GM12878 (cell line): ENCODE data around the gene CFDP1. TPM values are rescaled to one million over a fixed set of nuclear protein-coding genes. Genes with fewer than 3 reads are reported as not detected.

ENCODE experiments used
- ATAC-seq: fragments of 200-7000 bp; cut with Tn5 transposase; 3 replicates; pipeline ENCODE4 v1.9.1; 2020; ENCODE audit warnings: mild to moderate bottlenecking, moderate library complexity
- BruUV-seq: library from RNA; stranded (reverse); fragments of 400-500 nt; replicated peaks from 2 replicates; lab custom pipeline; 2021; lab: Mats Ljungman, UMichigan
- CTCF ChIA-PET: fragments of 300-600 bp; sonication (Branson Sonifier 250); formaldehyde crosslinking; extraction: SDS; loops from one replicate; lab custom pipeline; 2021; ENCODE audit warnings: inconsistent platforms; lab: Yijun Ruan, JAX
- POLR2A ChIA-PET: fragments of 350-600 bp; formaldehyde crosslinking; extraction: SDS; loops from one replicate; lab custom pipeline; 2021; ENCODE audit warnings: inconsistent platforms; lab: Charles Lee
- RAD21 ChIA-PET: fragments of 300-600 bp; sonication (Branson Sonifier 250); formaldehyde crosslinking; loops from one replicate; lab custom pipeline; 2023; ENCODE audit warnings: antibody characterized with exemption; ENCODE audit not compliant: unreplicated experiment; lab: Charles Lee
- SMC1A ChIA-PET: fragments of 300-600 bp; sonication (Branson Sonifier 250); formaldehyde crosslinking; loops from one replicate; lab custom pipeline; 2023; ENCODE audit not compliant: unreplicated experiment, uncharacterized antibody; lab: Charles Lee
- DNase-seq: peaks from one replicate; pipeline ENCODE4 v3.0.0-alpha.2; 2011; ENCODE audit warnings: low read depth, low spot score
- FAIRE-seq: peaks from 3 replicates; lab custom pipeline; 2011; peaks lifted over from hg19 to GRCh38; lab: Jason Lieb, UNC
- H2AFZ ChIP-seq: 2 replicates; pipeline ENCODE4 v1.6.0; 2011; ENCODE audit warnings: low read depth, low read length, control low read depth; ENCODE audit not compliant: control insufficient read depth
- H3K27ac ChIP-seq: 2 replicates; pipeline ENCODE4 v1.5.1; 2011; ENCODE audit warnings: control low read depth; ENCODE audit not compliant: control insufficient read depth, insufficient read depth
- H3K27me3 ChIP-seq, 2 experiments: replicated peaks in 1 of 2; 2 replicates each; pipeline versions ENCODE4 v1.6.0 to v1.6.1; 2011; ENCODE audit warnings: low read length in 1 of 2; ENCODE audit not compliant: control insufficient read depth in 2 of 2, insufficient read depth in 2 of 2
- H3K36me3 ChIP-seq, 2 experiments: 2 replicates each; pipeline ENCODE4 v1.5.1; 2011; ENCODE audit warnings: low read length in 1 of 2; ENCODE audit not compliant: control insufficient read depth in 2 of 2, insufficient read depth in 2 of 2
- H3K4me1 ChIP-seq: 2 replicates; pipeline ENCODE4 v1.6.1; 2011; ENCODE audit warnings: mild to moderate bottlenecking, low read length, moderate library complexity, mixed read lengths; ENCODE audit not compliant: control insufficient read depth, insufficient read depth
- H3K4me2 ChIP-seq: 2 replicates; pipeline ENCODE4 v1.6.0; 2011; ENCODE audit warnings: control low read depth; ENCODE audit not compliant: control insufficient read depth, insufficient read depth
- H3K4me3 ChIP-seq: fragments of 200-600 bp; sonication (generic); 2 replicates; pipeline ENCODE4 v1.5.1; 2016
- H3K79me2 ChIP-seq: 2 replicates; pipeline ENCODE4 v1.6.0; 2011; ENCODE audit warnings: low read length; ENCODE audit not compliant: control insufficient read depth, insufficient read depth
- H3K9ac ChIP-seq: 2 replicates; pipeline ENCODE4 v1.8.0; 2011; ENCODE audit warnings: low read length, control low read depth, mixed read lengths; ENCODE audit not compliant: control insufficient read depth, insufficient read depth
- H3K9me3 ChIP-seq: replicated peaks from 3 replicates; pipeline ENCODE4 v1.5.1; 2011; ENCODE audit warnings: mild to moderate bottlenecking, low read length; ENCODE audit not compliant: control insufficient read depth, insufficient read depth
- H4K20me1 ChIP-seq: 2 replicates; pipeline ENCODE4 v1.6.0; 2011; ENCODE audit not compliant: control insufficient read depth, insufficient read depth
- BMI1 ChIP-seq: fragments of 450-650 bp; IDR thresholded peaks from 2 replicates; pipeline ENCODE4 v1.6.1; 2016; ENCODE audit warnings: mild to moderate bottlenecking, moderate library complexity, borderline replicate concordance
- CBX5 ChIP-seq: sonication (generic); IDR thresholded peaks from 2 replicates; pipeline ENCODE4 v1.6.1; 2016; ENCODE audit warnings: low read depth, moderate library complexity, mild to moderate bottlenecking, inconsistent platforms
- FOS ChIP-seq: IDR thresholded peaks from 3 replicates; pipeline ENCODE4 v1.6.1; 2011; ENCODE audit warnings: borderline replicate concordance; ENCODE audit not compliant: insufficient read length; ENCODE audit errors: extremely low read depth
- GATAD2B ChIP-seq: fragments of 450-650 bp; conservative IDR thresholded peaks from 2 replicates; pipeline ENCODE4 v1.6.1; 2017; ENCODE audit warnings: low read depth, mild to moderate bottlenecking, moderate library complexity
- HDGF ChIP-seq: fragments of 450-650 bp; IDR thresholded peaks from 2 replicates; pipeline ENCODE4 v1.6.1; 2016; ENCODE audit warnings: antibody characterized with exemption
- IKZF2 ChIP-seq, 2 experiments: fragments of 450-650 bp; IDR thresholded peaks; 2 replicates each; pipeline ENCODE4 v1.6.1; 2017; ENCODE audit warnings: mild to moderate bottlenecking in 2 of 2, moderate library complexity in 2 of 2
- IRF3 ChIP-seq: fragments of 450-650 bp; IDR thresholded peaks from 2 replicates; pipeline ENCODE4 v1.6.1; 2014; ENCODE audit warnings: mild to moderate bottlenecking
- KDM1A ChIP-seq: fragments of 200-600 bp; sonication (generic); IDR thresholded peaks from 2 replicates; pipeline ENCODE4 v1.6.1; 2016; ENCODE audit warnings: borderline replicate concordance
- KLF5 ChIP-seq: fragments of 450-650 bp; IDR thresholded peaks from 2 replicates; pipeline ENCODE4 v1.6.1; 2014; ENCODE audit warnings: mild to moderate bottlenecking; ENCODE audit not compliant: partially characterized antibody
- MLLT1 ChIP-seq: fragments of 450-650 bp; IDR thresholded peaks from 2 replicates; pipeline ENCODE4 v1.6.1; 2016; ENCODE audit warnings: mild to moderate bottlenecking
- MYB ChIP-seq: fragments of 150-350 bp; IDR thresholded peaks from 2 replicates; pipeline ENCODE4 v1.6.1; 2014; ENCODE audit warnings: mild to moderate bottlenecking, low read depth, low read length, borderline replicate concordance
- SMAD1 ChIP-seq: fragments of 450-650 bp; IDR thresholded peaks from 2 replicates; pipeline ENCODE4 v1.6.1; 2018; ENCODE audit warnings: mild to moderate bottlenecking, low read depth; ENCODE audit not compliant: partially characterized antibody
- SRF ChIP-seq, 2 experiments: IDR thresholded peaks; 2 replicates each; pipeline ENCODE4 v1.6.1; 2011; ENCODE audit warnings: low read depth in 2 of 2, low read length in 2 of 2, mild to moderate bottlenecking in 1 of 2, moderate library complexity in 1 of 2
- WGBS: methylation state at CpG from one replicate; pipeline ENCODE4 v1.1.6; 2016; ENCODE audit warnings: low lambda C conversion rate; ENCODE audit not compliant: insufficient replicate concordance, insufficient coverage; ENCODE audit errors: missing lambda C conversion rate; 5-methylcytosine and 5-hydroxymethylcytosine counted together
- in situ Hi-C: fragments of 300-500 bp; cut with MboI; formaldehyde crosslinking; loops from 9 replicates; pipeline ENCODE4 v1.14.3; 2018; ENCODE audit warnings: mixed read lengths
- intact Hi-C: fragments of 100-400 bp; cut with micrococcal nuclease; formaldehyde crosslinking; loops from one replicate; pipeline ENCODE4 v1.14.2; 2022; ENCODE audit not compliant: unreplicated experiment
- polyA plus RNA-seq, 11 experiments: library from polyadenylated mRNA; depleted of rRNA in 4 of 11; unstranded in 6 of 11; stranded (reverse) in 5 of 11; fragments of >200 nt; fragmentation: Nextera tagmentation in 4 of 11; fragmentation: Illumina TruSeq in 1 of 11; extraction: Ambion mirVana in 4 of 11; extraction: Trizol in 1 of 11; gene quantifications; 1 replicate in 1 of 11; 2 replicates in 10 of 11; pipeline versions ENCODE4 v1.2.1 to v1.2.3, GENCODE V29; 2011 to 2016; ENCODE audit warnings: inconsistent platforms in 2 of 11, missing spikeins in 2 of 11, low read depth in 1 of 11
- total RNA-seq, 4 experiments: library from RNA; depleted of rRNA in 3 of 4; stranded (reverse); fragments of >200 nt in 3 of 4; fragmentation: Illumina TruSeq in 1 of 4; extraction: Trizol in 1 of 4; gene quantifications; 2 replicates each; pipeline versions ENCODE4 v1.2.1 to v1.2.3, GENCODE V29; 2013 to 2021
- TF ChIP-seq, protein P1 (sequence below): IDR thresholded peaks from 2 replicates; pipeline ENCODE4 v1.6.1; 2011; ENCODE audit warnings: low read depth, low read length, improper control_type of control experiment, borderline replicate concordance
- TF ChIP-seq, protein P2 (sequence below): fragments of 450-650 bp; IDR thresholded peaks from 2 replicates; pipeline ENCODE4 v1.6.1; 2017; ENCODE audit warnings: mild to moderate bottlenecking, low read depth, inconsistent platforms; ENCODE audit not compliant: poor library complexity, severe bottlenecking

The CFDP1 gene
- total and polyA plus RNA-seq, 10 of the 15 experiments (the other 5 are each of a cell fraction or from before 2014, with no cell fraction given), result 22.3 to 64.8 (median 36.7) TPM

GRCh38 chr16:75286389-75286788 is 146.9 kb downstream of the CFDP1 start:
- Histone ChIP-seq H3K79me2 (no peaks in the 10 kb centered on the region), H3K27me3 (no peaks in the 10 kb centered on the region), H4K20me1 (no peaks in the 10 kb centered on the region), H3K4me3 (no peak overlapping the region), H3K9me3 (no peaks in the 10 kb centered on the region; the same call in 2 of the 3 replicates), H3K4me1 (peaks cover 10% of the 10 kb centered on the region), H3K36me3 (no peaks in the 10 kb centered on the region), H3K27ac (no peak overlapping the region), H2AFZ (no peak overlapping the region), H3K4me2 (no peak overlapping the region), H3K9ac (no peak overlapping the region)
- ChIA-PET RAD21 (interaction anchor here (0.8 kb wide), 1 partner anchor 94 kb away, joined by 3 read pairs; no protein-coding TSS in a partner anchor), CTCF (no interaction called here), POLR2A (no interaction called here), SMC1A (no interaction called here)
- BruUV-seq, result no TSS peak
- ATAC-seq (no peak), DNase-seq (no peak), FAIRE-seq (no peak)
- TF ChIP-seq FOS, result no peak
- TF ChIP-seq IKZF2 (IDR thresholded peaks at IDR 0.05), result no peak
- no peak for TF ChIP-seq KDM1A
- no peak for TF ChIP-seq HDGF
- TF ChIP-seq, protein P1, sequence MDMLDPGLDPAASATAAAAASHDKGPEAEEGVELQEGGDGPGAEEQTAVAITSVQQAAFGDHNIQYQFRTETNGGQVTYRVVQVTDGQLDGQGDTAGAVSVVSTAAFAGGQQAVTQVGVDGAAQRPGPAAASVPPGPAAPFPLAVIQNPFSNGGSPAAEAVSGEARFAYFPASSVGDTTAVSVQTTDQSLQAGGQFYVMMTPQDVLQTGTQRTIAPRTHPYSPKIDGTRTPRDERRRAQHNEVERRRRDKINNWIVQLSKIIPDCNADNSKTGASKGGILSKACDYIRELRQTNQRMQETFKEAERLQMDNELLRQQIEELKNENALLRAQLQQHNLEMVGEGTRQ, result no peak
- no peak for TF ChIP-seq IRF3
- TF ChIP-seq, protein P2, sequence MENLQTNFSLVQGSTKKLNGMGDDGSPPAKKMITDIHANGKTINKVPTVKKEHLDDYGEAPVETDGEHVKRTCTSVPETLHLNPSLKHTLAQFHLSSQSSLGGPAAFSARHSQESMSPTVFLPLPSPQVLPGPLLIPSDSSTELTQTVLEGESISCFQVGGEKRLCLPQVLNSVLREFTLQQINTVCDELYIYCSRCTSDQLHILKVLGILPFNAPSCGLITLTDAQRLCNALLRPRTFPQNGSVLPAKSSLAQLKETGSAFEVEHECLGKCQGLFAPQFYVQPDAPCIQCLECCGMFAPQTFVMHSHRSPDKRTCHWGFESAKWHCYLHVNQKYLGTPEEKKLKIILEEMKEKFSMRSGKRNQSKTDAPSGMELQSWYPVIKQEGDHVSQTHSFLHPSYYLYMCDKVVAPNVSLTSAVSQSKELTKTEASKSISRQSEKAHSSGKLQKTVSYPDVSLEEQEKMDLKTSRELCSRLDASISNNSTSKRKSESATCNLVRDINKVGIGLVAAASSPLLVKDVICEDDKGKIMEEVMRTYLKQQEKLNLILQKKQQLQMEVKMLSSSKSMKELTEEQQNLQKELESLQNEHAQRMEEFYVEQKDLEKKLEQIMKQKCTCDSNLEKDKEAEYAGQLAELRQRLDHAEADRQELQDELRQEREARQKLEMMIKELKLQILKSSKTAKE, result no peak
- no peak for TF ChIP-seq SRF (IDR thresholded peaks at IDR 0.05; ENCODE audit: low read depth in 2 of 2, low read length in 2 of 2)
- TF ChIP-seq GATAD2B, result no peak
- TF ChIP-seq KLF5, result no peak
- no peak for TF ChIP-seq BMI1
- no peak for TF ChIP-seq MLLT1
- no peak for TF ChIP-seq MYB
- no peak for TF ChIP-seq CBX5
- TF ChIP-seq SMAD1, result no peak
- in situ Hi-C loops, result no loop called here
- intact Hi-C loops, result no loop called here
- 81% methylated on average over 6 of the region's 6 CpGs for WGBS
